ENCODE results near the gene TMEM101. TPM values are rescaled to one million over a fixed set of nuclear protein-coding genes. Genes with fewer than 3 reads are reported as not detected.

Gene TMEM101
- total and polyA plus RNA-seq, 12 donors, result 15.6 to 26.4 (median 17.9) TPM

DNA sequence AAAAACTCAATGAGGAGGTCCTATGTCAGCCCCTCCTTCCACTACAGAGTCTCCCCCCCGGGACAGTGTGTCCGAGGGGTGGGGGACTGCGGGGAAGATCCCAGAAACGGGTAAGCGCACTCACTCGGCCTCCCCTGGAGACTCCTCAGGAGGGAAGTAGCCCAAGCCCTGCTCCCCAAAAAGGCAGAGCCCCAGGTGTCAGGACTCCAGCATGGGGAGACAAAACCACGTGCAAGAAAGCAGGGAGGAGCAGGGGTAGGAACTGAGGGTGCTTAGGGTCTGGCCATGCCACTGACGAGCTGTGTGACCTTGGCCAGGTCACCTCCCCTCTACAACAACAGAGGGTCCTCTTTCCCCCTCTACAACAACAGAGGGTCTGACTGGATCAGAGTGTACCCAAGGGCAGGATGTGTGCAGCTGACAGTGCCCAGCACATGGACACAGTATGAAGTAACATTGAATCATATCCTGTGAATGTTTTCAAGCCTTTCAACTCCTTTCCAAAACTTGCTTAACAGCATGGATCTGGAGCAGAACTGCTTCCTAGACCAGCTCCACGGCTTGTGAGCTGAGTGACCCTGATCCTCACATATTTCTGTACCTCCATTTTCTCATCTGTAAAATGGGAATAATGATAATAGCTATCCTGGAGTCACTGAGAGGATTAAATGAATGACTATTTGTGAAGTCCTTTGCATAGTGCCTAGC is 12.5 kb downstream of the TMEM101 start:
- TF ChIP-seq, protein P1, sequence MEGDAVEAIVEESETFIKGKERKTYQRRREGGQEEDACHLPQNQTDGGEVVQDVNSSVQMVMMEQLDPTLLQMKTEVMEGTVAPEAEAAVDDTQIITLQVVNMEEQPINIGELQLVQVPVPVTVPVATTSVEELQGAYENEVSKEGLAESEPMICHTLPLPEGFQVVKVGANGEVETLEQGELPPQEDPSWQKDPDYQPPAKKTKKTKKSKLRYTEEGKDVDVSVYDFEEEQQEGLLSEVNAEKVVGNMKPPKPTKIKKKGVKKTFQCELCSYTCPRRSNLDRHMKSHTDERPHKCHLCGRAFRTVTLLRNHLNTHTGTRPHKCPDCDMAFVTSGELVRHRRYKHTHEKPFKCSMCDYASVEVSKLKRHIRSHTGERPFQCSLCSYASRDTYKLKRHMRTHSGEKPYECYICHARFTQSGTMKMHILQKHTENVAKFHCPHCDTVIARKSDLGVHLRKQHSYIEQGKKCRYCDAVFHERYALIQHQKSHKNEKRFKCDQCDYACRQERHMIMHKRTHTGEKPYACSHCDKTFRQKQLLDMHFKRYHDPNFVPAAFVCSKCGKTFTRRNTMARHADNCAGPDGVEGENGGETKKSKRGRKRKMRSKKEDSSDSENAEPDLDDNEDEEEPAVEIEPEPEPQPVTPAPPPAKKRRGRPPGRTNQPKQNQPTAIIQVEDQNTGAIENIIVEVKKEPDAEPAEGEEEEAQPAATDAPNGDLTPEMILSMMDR (IDR thresholded peaks at IDR 0.05), result no peak
- 63 to 73% methylated on average over 9 of the region's 9 CpGs for WGBS, 2 donors
- Histone ChIP-seq H3K4me1 (peaks cover 9 to 31% (median 26%) of the 10 kb centered on the region in 9 donors), H3K27ac (no peak overlapping the region), H3K9me3 (no peaks in the 10 kb centered on the region), H3K27me3 (peaks cover 14 to 44% (median 25%) of the 10 kb centered on the region in 7 donors), H3K36me3 (no peaks in the 10 kb centered on the region), H3K4me3 (no peak overlapping the region)
- ATAC-seq, result no peak
- intact Hi-C loops (cut with DNase I), result no loop called here
- no peak for DNase-seq

DNA sequence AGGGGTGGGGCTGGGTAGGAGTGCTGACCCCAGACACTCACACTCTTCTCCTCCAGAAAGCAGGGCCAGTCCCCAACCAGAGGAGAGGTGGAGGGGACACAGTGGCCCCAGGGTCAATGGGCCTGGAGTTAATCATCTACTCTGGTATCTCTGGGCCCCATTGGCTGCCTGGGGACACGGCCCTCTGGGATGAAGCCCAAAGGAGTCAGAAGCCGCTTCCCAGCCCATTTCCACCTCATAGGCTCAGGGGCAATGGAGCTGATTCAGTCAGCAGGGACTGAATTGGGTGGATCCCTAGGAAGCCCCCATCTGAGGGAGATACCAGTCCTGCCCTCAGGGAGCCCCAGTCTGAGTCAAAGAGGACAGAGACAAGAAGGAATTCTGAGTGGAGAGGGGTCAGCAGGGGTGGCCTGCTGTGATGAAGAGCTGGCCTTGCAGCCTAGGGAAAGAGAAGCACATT is 13.3 kb downstream of the TMEM101 start:
- Histone ChIP-seq H3K27me3 (peaks cover 14 to 42% (median 28%) of the 10 kb centered on the region in 7 donors), H3K4me3 (no peak overlapping the region), H3K9me3 (no peaks in the 10 kb centered on the region), H3K36me3 (no peaks in the 10 kb centered on the region), H3K4me1 (peaks cover 9 to 27% (median 21%) of the 10 kb centered on the region in 9 donors), H3K27ac (no peak overlapping the region)
- ATAC-seq (no peak), DNase-seq (no peak)
- WGBS, 2 donors, result 81 to 90% methylated on average over 2 of the region's 2 CpGs
- TF ChIP-seq, protein P1 (IDR thresholded peaks at IDR 0.05), result no peak
- intact Hi-C loops (cut with DNase I), result no loop called here

DNA sequence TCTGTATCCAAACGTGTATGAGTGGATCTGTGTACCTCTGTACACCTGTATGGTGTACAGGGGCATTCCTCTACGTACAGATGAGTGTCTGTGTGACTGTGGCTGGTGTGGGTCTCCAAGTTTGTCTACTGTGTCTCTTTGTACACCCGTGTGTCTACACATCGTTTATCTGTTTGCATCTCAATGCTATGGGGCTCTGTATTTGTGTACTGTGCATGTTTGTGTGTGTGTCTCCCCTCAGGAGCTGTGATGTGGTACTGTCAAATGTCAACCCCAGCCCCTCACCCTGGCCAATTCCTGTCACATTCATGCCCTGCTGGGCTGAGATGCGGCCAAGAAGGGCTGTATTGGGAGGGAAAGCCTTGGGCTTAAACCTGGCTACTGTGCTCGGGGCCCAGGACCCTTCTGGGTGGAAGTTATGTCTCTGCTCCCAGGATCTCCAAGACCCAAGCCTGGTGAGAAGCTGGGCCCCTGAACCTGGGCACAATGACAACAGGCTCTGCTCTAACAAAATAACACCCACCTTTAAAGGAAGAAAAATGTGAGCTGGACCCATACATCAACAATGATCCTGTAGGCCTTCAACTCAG is 13.8 kb downstream of the TMEM101 start:
- Histone ChIP-seq H3K4me3 (no peak overlapping the region), H3K36me3 (no peaks in the 10 kb centered on the region), H3K27ac (no peak overlapping the region), H3K27me3 (peaks cover 14 to 37% (median 25%) of the 10 kb centered on the region in 7 donors), H3K9me3 (no peaks in the 10 kb centered on the region), H3K4me1 (peaks cover 9 to 22% (median 16%) of the 10 kb centered on the region in 9 donors)
- intact Hi-C loops (cut with DNase I), result no loop called here
- WGBS, 2 donors, result 80 to 86% methylated on average over 6 of the region's 6 CpGs
- DNase-seq (no peak), ATAC-seq (no peak)
- TF ChIP-seq, protein P1 (IDR thresholded peaks at IDR 0.05), result no peak

DNA sequence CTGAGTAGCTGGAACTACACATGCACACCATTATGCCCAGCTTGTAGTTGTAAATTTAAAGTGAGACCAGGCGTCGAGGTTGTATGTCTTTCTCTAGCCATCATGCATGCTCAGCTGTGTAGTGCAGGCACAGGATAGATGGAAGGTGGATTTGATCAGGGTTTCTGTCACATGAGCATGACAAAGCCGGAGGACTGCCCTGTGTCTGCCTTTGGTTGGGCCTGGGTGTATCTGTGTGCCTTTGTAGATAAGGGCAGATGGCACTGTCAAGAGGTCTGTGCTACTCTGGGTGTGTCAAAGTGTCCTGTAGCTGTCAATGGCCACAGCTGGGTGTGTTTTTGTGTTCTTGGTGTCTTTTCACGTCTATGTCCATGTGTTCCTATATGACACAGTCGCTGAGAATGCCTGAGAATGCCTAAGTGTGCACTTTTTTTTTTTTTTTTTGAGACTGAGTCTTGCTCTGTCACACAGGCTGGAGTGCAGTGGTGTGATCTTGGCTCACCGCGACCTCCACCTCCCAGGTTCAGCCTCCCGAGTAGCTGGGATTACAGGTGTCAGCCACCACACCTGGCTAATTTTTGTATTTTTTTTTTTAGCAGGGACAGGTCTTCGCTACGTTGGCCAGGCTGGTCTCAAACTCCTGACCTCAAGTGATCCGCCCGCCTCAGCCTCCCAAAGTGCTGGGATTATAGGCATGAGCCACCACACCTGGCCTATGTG is 14.5 kb downstream of the TMEM101 start:
- Histone ChIP-seq H3K27ac (no peak overlapping the region), H3K27me3 (peaks cover 11 to 32% (median 18%) of the 10 kb centered on the region in 7 donors), H3K4me1 (peaks cover 6 to 15% (median 9%) of the 10 kb centered on the region in 9 donors), H3K9me3 (no peaks in the 10 kb centered on the region), H3K4me3 (no peak overlapping the region), H3K36me3 (no peaks in the 10 kb centered on the region)
- intact Hi-C loops (cut with DNase I), result no loop called here
- TF ChIP-seq, protein P1 (IDR thresholded peaks at IDR 0.05), result no peak
- DNase-seq (no peak), ATAC-seq (no peak)
- WGBS, 2 donors, result 85 to 88% methylated on average over 10 to 12 of the region's 12 CpGs
